Measurements from ENCODE around the gene LRRC1. TPM values are rescaled to one million over a fixed set of nuclear protein-coding genes. Genes with fewer than 3 reads are reported as not detected.

Gene LRRC1
- total and polyA plus RNA-seq, 10 of the 15 experiments (the other 5 are each of a cell fraction or from before 2014, with no cell fraction given): 0.35 to 9.3 (median 0.63) TPM

GRCh38 chr6:53750052-53750650 lies 44.7 kb upstream of the LRRC1 start (continued):
- no peak for TF ChIP-seq ZBTB33 (IDR thresholded peaks at IDR 0.05)

- BruUV-seq (replicated peaks): no TSS peak
Measured at GRCh38 chr6:53751417-53751816, 43.4 kb upstream of the LRRC1 start.

More at GRCh38 chr6:53751417-53751816, 43.4 kb upstream of the LRRC1 start:
- CTCF ChIA-PET: interaction anchor here (1.0 kb wide), 1 partner anchor 9 kb away, joined by 3 read pairs; no protein-coding TSS in a partner anchor
- FAIRE-seq: no peak
- TF ChIP-seq ZNF687 (IDR thresholded peaks at IDR 0.05) (no peak), RELB (IDR thresholded peaks at IDR 0.05; ENCODE audit: low read depth) (no peak), SMAD5 (IDR thresholded peaks at IDR 0.05; ENCODE audit: low read depth) (no peak), CEBPB (IDR thresholded peaks at IDR 0.05; ENCODE audit: borderline replicate concordance in 1 of 2, low read depth in 2 of 2, low read length in 2 of 2) (no peak), JUND (IDR thresholded peaks at IDR 0.05; ENCODE audit: low read depth, low read length) (no peak)
- in situ Hi-C loops (cut with MboI) (no loop called here), intact Hi-C loops (cut with micrococcal nuclease; ENCODE audit: unreplicated experiment) (no loop called here)
- Histone ChIP-seq H3K4me1 (ENCODE audit: control insufficient read depth, insufficient read depth, low read length) (no peaks in the 10 kb centered on the region), H3K27me3 (replicated peaks in 1 of 2; ENCODE audit: control insufficient read depth in 2 of 2, insufficient read depth in 2 of 2, low read length in 1 of 2) (no peaks in the 10 kb centered on the region), H3K79me2 (ENCODE audit: control insufficient read depth, insufficient read depth, low read length) (no peaks in the 10 kb centered on the region), H3K4me2 (ENCODE audit: control insufficient read depth, insufficient read depth) (no peak overlapping the region), H3K9me3 (replicated peaks; ENCODE audit: control insufficient read depth, insufficient read depth, low read length) (no peaks in the 10 kb centered on the region), H2AFZ (ENCODE audit: control insufficient read depth, low read depth, low read length) (no peak overlapping the region), H4K20me1 (ENCODE audit: control insufficient read depth, insufficient read depth) (no peaks in the 10 kb centered on the region), H3K9ac (ENCODE audit: control insufficient read depth, insufficient read depth, low read length) (no peak overlapping the region), H3K27ac (ENCODE audit: control insufficient read depth, insufficient read depth) (no peak overlapping the region), H3K36me3 (ENCODE audit: control insufficient read depth in 2 of 2, insufficient read depth in 2 of 2, low read length in 1 of 2) (no peaks in the 10 kb centered on the region), H3K4me3 (no peak overlapping the region)
- POLR2A ChIA-PET: no interaction called here
- 0% methylated on average over 1 of the region's 1 CpG for WGBS (ENCODE audit: insufficient coverage, insufficient replicate concordance, low lambda C conversion rate, missing lambda C conversion rate)
- RAD21 ChIA-PET (ENCODE audit: unreplicated experiment): no interaction called here
- no peak for ATAC-seq
- SMC1A ChIA-PET (ENCODE audit: uncharacterized antibody, unreplicated experiment): no interaction called here
- no peak for DNase-seq (ENCODE audit: low read depth, low spot score)

All from GM12878 (cell line).